Endothelial cell of umbilical vein (primary cell): ENCODE measurements around the gene VAMP7. TPM values are rescaled to one million over a fixed set of nuclear protein-coding genes. Genes with fewer than 3 reads are reported as not detected.

Experiments used
- BruUV-seq: library from RNA; stranded (reverse); fragments of 400-500 nt; replicated peaks from 2 replicates; lab custom pipeline; 2021; lab: Mats Ljungman, UMichigan
- CTCF ChIA-PET: fragments of 300-600, 350-600 bp; sonication (Branson Sonifier 250); formaldehyde crosslinking; loops from one replicate; lab custom pipeline; 2021; ENCODE audit warnings: antibody characterized with exemption, inconsistent platforms; lab: Charles Lee
- POLR2A ChIA-PET: fragments of 300-600, 350-600 bp; sonication (Branson Sonifier 250); formaldehyde crosslinking; loops from one replicate; lab custom pipeline; 2021; ENCODE audit warnings: antibody characterized with exemption, inconsistent platforms; lab: Charles Lee
- DNase-seq: peaks from one replicate; pipeline ENCODE4 v3.0.0-alpha.2; 2011; ENCODE audit warnings: low read depth, low spot score
- FAIRE-seq: peaks from 2 replicates; lab custom pipeline; 2011; peaks lifted over from hg19 to GRCh38; lab: Jason Lieb, UNC
- H2AFZ ChIP-seq: 2 replicates; pipeline ENCODE4 v1.6.0; 2012; ENCODE audit warnings: low read depth, low read length, control low read depth, inconsistent platforms
- H3K27ac ChIP-seq: 2 replicates; pipeline ENCODE4 v1.5.1; 2011; ENCODE audit warnings: low read depth, mild to moderate bottlenecking, control low read depth, low read length, moderate library complexity; ENCODE audit not compliant: insufficient read depth
- H3K27me3 ChIP-seq, 2 experiments: 2 replicates each; pipeline versions ENCODE4 v1.6.0 to v1.6.1; 2011; ENCODE audit warnings: low read length in 2 of 2, mixed read lengths in 1 of 2; ENCODE audit not compliant: control insufficient read depth in 2 of 2, insufficient read depth in 2 of 2
- H3K36me3 ChIP-seq, 2 experiments: 2 replicates in 1 of 2; 3 replicates in 1 of 2; pipeline ENCODE4 v1.5.1; 2011; ENCODE audit warnings: low read length in 2 of 2, mild to moderate bottlenecking in 1 of 2, moderate library complexity in 1 of 2; ENCODE audit not compliant: control insufficient read depth in 2 of 2, insufficient read depth in 2 of 2; ENCODE audit errors: extremely low read depth in 1 of 2
- H3K4me1 ChIP-seq: 3 replicates; pipeline ENCODE4 v1.5.1; 2011; ENCODE audit warnings: mild to moderate bottlenecking, low read length; ENCODE audit not compliant: control insufficient read depth, insufficient read depth; ENCODE audit errors: extremely low read depth
- H3K4me2 ChIP-seq: 2 replicates; pipeline ENCODE4 v1.6.1; 2011; ENCODE audit warnings: low read length, control low read depth, mixed read lengths; ENCODE audit not compliant: insufficient read depth
- H3K4me3 ChIP-seq, 3 experiments: fragments of 200-600 bp in 1 of 3; sonication (generic), shearing (Covaris generic) in 1 of 3; replicated peaks in 1 of 3; 2 replicates each; pipeline ENCODE4 v1.5.1; 2011 to 2016; ENCODE audit warnings: control low read depth in 3 of 3, low read length in 3 of 3, mild to moderate bottlenecking in 2 of 3, inconsistent platforms in 1 of 3, low read depth in 1 of 3, moderate library complexity in 1 of 3; ENCODE audit not compliant: insufficient read depth in 1 of 3
- H3K79me2 ChIP-seq: 2 replicates; pipeline ENCODE4 v1.6.0; 2012; ENCODE audit warnings: low read length, inconsistent platforms; ENCODE audit not compliant: control insufficient read depth, insufficient read depth
- H3K9ac ChIP-seq: replicated peaks from 2 replicates; pipeline ENCODE3; 2011; ENCODE audit warnings: low read length, control low read depth; ENCODE audit not compliant: insufficient read depth; ENCODE audit errors: extremely low read depth
- H3K9me1 ChIP-seq: replicated peaks from 3 replicates; pipeline ENCODE4 v1.6.0; 2011; ENCODE audit warnings: mild to moderate bottlenecking, low read length; ENCODE audit not compliant: control insufficient read depth, insufficient read depth; ENCODE audit errors: extremely low read depth
- H3K9me3 ChIP-seq: replicated peaks from 2 replicates; pipeline ENCODE4 v1.5.1; 2012; ENCODE audit warnings: low read length, inconsistent platforms; ENCODE audit not compliant: control insufficient read depth, insufficient read depth
- H4K20me1 ChIP-seq: replicated peaks from 2 replicates; pipeline ENCODE3; 2011; ENCODE audit warnings: mild to moderate bottlenecking, low read length; ENCODE audit not compliant: control insufficient read depth, insufficient read depth; ENCODE audit errors: extremely low read depth
- CTCF ChIP-seq, 2 donors: IDR thresholded peaks; 1 replicate in 1 of 2; 2 replicates in 1 of 2; pipeline ENCODE4 v1.5.1; 2011; ENCODE audit warnings: low read length in 2 of 2, mild to moderate bottlenecking in 2 of 2, moderate library complexity in 2 of 2, control low read depth in 1 of 2, inconsistent platforms in 1 of 2, low read depth in 1 of 2; ENCODE audit not compliant: insufficient read depth in 1 of 2; ENCODE audit errors: extremely low read depth in 1 of 2
- EZH2 ChIP-seq: IDR thresholded peaks from 2 replicates; pipeline ENCODE4 v1.6.1; 2012; ENCODE audit warnings: borderline replicate concordance, low read depth, mild to moderate bottlenecking, moderate library complexity, low read length, inconsistent platforms; ENCODE audit not compliant: severe bottlenecking
- FOS ChIP-seq: IDR thresholded peaks from 2 replicates; pipeline ENCODE4 v1.6.1; 2011; ENCODE audit warnings: mild to moderate bottlenecking, low read length, moderate library complexity, borderline replicate concordance; ENCODE audit not compliant: insufficient read depth
- GATA2 ChIP-seq: IDR thresholded peaks from 2 replicates; pipeline ENCODE4 v1.7.0; 2011; ENCODE audit warnings: low read depth, mild to moderate bottlenecking, moderate library complexity, mixed read lengths, low read length; ENCODE audit not compliant: insufficient read length, insufficient read depth
- JUN ChIP-seq: IDR thresholded peaks from 2 replicates; pipeline ENCODE4 v1.6.1; 2011; ENCODE audit warnings: borderline replicate concordance, low read depth; ENCODE audit not compliant: insufficient read length, insufficient read depth
- MYC ChIP-seq: IDR thresholded peaks from one replicate; pipeline ENCODE4 v1.6.1; 2011; ENCODE audit warnings: mild to moderate bottlenecking, low read depth, low read length
- POLR2A ChIP-seq: IDR thresholded peaks from 2 replicates; pipeline ENCODE4 v1.6.1; 2012; ENCODE audit warnings: low read depth, mild to moderate bottlenecking, control low read depth, low read length
- POLR2AphosphoS5 ChIP-seq: IDR thresholded peaks from 2 replicates; pipeline ENCODE4 v1.6.1; 2012; ENCODE audit warnings: low read depth, mild to moderate bottlenecking, control low read depth, low read length, moderate library complexity; ENCODE audit not compliant: insufficient read depth
- dilution Hi-C: fragments of 300-500 bp; cut with MboI; formaldehyde crosslinking; loops from one replicate; pipeline ENCODE4 v1.15.0; 2019; ENCODE audit warnings: low sequenced_read_pairs; ENCODE audit not compliant: extremely low pct_ligation_motif_present
- intact Hi-C: fragments of 100-400 bp; cut with micrococcal nuclease; formaldehyde crosslinking; loops from one replicate; pipeline ENCODE4 v1.10.0; 2022
- polyA plus RNA-seq, 4 experiments: library from polyadenylated mRNA; depleted of rRNA in 3 of 4; stranded (reverse) in 3 of 4; unstranded in 1 of 4; fragments of >200 nt; gene quantifications; 2 replicates each; pipeline versions ENCODE4 v1.2.1 to v1.2.3, GENCODE V29; 2011 to 2012; ENCODE audit warnings: missing spikeins in 1 of 4
- total RNA-seq: library from RNA; stranded (reverse); gene quantifications from 2 replicates; pipeline ENCODE4 v1.2.3, GENCODE V29; 2021
- TF ChIP-seq, protein P1 (sequence below): IDR thresholded peaks from 2 replicates; pipeline ENCODE4 v1.6.1; 2011; ENCODE audit not compliant: insufficient read depth, insufficient read length

The VAMP7 gene
- total and polyA plus RNA-seq, 2 donors (not counting 3 experiments of a cell fraction or from before 2014, with no cell fraction given): 20.1 to 36.8 TPM

DNA sequence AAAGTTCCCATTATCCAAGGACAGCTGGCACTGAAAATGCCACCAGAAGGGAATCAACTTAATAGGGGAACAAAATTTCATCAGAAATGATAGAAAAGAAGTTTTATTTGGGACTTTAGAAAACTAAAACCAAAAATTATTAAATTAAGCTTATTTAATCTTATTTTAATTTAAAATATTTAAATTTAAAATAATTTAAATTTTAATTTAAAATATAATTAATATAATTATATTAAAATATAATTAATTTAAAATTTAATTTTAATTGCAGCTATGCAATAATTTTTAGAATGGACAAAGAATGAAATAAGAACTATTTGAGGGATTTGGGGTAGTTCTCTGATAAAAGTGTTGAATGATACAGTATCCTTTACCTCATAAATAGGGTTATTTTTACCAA, 10.2 kb upstream of the VAMP7 start:
- Histone ChIP-seq H3K79me2 (no peaks in the 10 kb centered on the region), H3K27me3 (peaks cover 7% of the 10 kb centered on the region in 2 experiments), H3K9me1 (no peaks in the 10 kb centered on the region), H3K27ac (no peak overlapping the region), H3K4me3 (no peak overlapping the region), H3K9me3 (no peaks in the 10 kb centered on the region), H3K9ac (no peak overlapping the region), H4K20me1 (no peaks in the 10 kb centered on the region), H3K4me2 (no peak overlapping the region), H3K4me1 (no peaks in the 10 kb centered on the region), H3K36me3 (no peaks in the 10 kb centered on the region), H2AFZ (no peak overlapping the region)
- CTCF ChIA-PET: no interaction called here
- no peak for DNase-seq
- no peak for FAIRE-seq
- dilution Hi-C loops: no loop called here
- POLR2A ChIA-PET: no interaction called here
- intact Hi-C loops: no loop called here
- no TSS peak for BruUV-seq
- TF ChIP-seq POLR2A (no peak), EZH2 (no peak), FOS (no peak), CTCF (IDR thresholded peaks at IDR 0.05; ENCODE audit: extremely low read depth in 1 of 2, insufficient read depth in 1 of 2, low read depth in 1 of 2, low read length in 2 of 2) (no peak)
- TF ChIP-seq, protein P1, sequence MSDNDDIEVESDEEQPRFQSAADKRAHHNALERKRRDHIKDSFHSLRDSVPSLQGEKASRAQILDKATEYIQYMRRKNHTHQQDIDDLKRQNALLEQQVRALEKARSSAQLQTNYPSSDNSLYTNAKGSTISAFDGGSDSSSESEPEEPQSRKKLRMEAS: no peak

- DNase-seq (no peak), FAIRE-seq (no peak)
- Histone ChIP-seq H3K27ac (no peak overlapping the region), H3K36me3 (no peaks in the 10 kb centered on the region), H3K9me1 (no peaks in the 10 kb centered on the region), H3K9me3 (no peaks in the 10 kb centered on the region), H3K4me1 (no peaks in the 10 kb centered on the region), H2AFZ (no peak overlapping the region), H3K9ac (no peak overlapping the region), H3K27me3 (peaks cover 7 to 9% of the 10 kb centered on the region in 2 experiments), H3K79me2 (no peaks in the 10 kb centered on the region), H4K20me1 (no peaks in the 10 kb centered on the region), H3K4me2 (no peak overlapping the region), H3K4me3 (no peak overlapping the region)
- dilution Hi-C loops: no loop called here
- BruUV-seq: no TSS peak
- POLR2A ChIA-PET: no interaction called here
- no peak for TF ChIP-seq FOS
- TF ChIP-seq CTCF (IDR thresholded peaks at IDR 0.05; ENCODE audit: extremely low read depth in 1 of 2, insufficient read depth in 1 of 2, low read depth in 1 of 2, low read length in 2 of 2): no peak
- no peak for TF ChIP-seq GATA2
- TF ChIP-seq EZH2: no peak
- no peak for TF ChIP-seq POLR2A
- TF ChIP-seq, protein P1: no peak
- TF ChIP-seq MYC: no peak
- TF ChIP-seq JUN: no peak
- no peak for TF ChIP-seq POLR2AphosphoS5
- intact Hi-C loops: no loop called here
- CTCF ChIA-PET: no interaction called here
Measured at GRCh38 chrX:155871934-155872333, 9.2 kb upstream of the VAMP7 start.
